Measurements from ENCODE around the gene SNRNP25.

- TF ChIP-seq CTCF (IDR thresholded peaks at IDR 0.05; ENCODE audit: low read length) (no peak), EZH2phosphoT487 (IDR thresholded peaks at IDR 0.05; ENCODE audit: low read length) (no peak)
These were observed 13.7 kb downstream of the SNRNP25 start for GRCh38 chr16:67183-67791.
